ENCODE measurements around the gene DISP3. TPM values are rescaled to one million over a fixed set of nuclear protein-coding genes. Genes with fewer than 3 reads are reported as not detected.

DISP3 gene
- total and polyA plus RNA-seq, 2 experiments from 2014 or later, result not detected

DNA sequence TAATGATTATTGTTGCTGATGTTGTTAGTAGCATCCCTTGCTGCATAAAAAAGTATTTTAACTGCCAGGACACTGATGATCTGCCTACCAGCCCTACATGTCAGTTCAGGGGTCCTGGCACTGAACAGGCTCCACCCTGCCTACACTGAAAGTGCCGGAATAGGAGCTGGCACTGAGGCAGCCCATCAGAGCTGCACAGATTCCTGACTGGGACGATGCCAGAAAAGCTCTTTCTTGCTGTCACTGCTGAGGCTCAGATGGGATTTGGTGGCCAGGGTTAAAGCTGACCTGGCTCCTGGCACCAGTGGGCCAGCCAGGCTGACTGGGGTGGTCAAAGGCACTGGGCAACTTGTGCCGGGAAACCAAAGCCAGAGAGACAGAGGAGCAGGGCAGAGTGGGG, 6.2 kb upstream of the DISP3 start:
- Histone ChIP-seq H3K36me3 (ENCODE audit: low read depth) (no peaks in the 10 kb centered on the region), H3K9me2 (ENCODE audit: insufficient read depth) (no peaks in the 10 kb centered on the region), H3K27me3 (replicated peaks; ENCODE audit: insufficient read depth) (no peaks in the 10 kb centered on the region), H3K9ac (no peak overlapping the region), H3K9me3 (ENCODE audit: low read depth) (no peaks in the 10 kb centered on the region), H3K4me3 (no peak overlapping the region), H4K20me1 (ENCODE audit: insufficient read depth) (no peaks in the 10 kb centered on the region), H3K4me2 (ENCODE audit: unreplicated experiment) (no peak overlapping the region), H3K79me2 (ENCODE audit: insufficient read depth) (no peaks in the 10 kb centered on the region), H3K27ac (no peak overlapping the region), H3F3A (ENCODE audit: insufficient read depth) (no peaks in the 10 kb centered on the region), H3K4me1 (ENCODE audit: insufficient read depth) (no peaks in the 10 kb centered on the region), H2AFZ (no peak overlapping the region)
- in situ Hi-C loops (cut with MboI), result no loop called here
- WGBS, 2 experiments (ENCODE audit: low coverage in 1 of 2, low lambda C conversion rate in 2 of 2, missing lambda C conversion rate in 2 of 2), result 23 to 34% methylated on average over 3 of the region's 3 CpGs
- no peak for DNase-seq
- no peak for TF ChIP-seq EZH2 (IDR thresholded peaks at IDR 0.05; ENCODE audit: insufficient read depth, poor library complexity, severe bottlenecking)
- TF ChIP-seq EZH2phosphoT487 (IDR thresholded peaks at IDR 0.05; ENCODE audit: insufficient read depth, low read depth), result no peak

GRCh38 chr1:11473491-11474034, 5.4 kb upstream of the DISP3 start:
- WGBS, 2 experiments (ENCODE audit: low coverage in 1 of 2, low lambda C conversion rate in 2 of 2, missing lambda C conversion rate in 2 of 2), result 31 to 38% methylated on average over 8 of the region's 8 CpGs
- TF ChIP-seq EZH2 (IDR thresholded peaks at IDR 0.05; ENCODE audit: insufficient read depth, poor library complexity, severe bottlenecking), result no peak
- TF ChIP-seq EZH2phosphoT487 (IDR thresholded peaks at IDR 0.05; ENCODE audit: insufficient read depth, low read depth), result no peak
- H3K36me3 ChIP-seq (ENCODE audit: low read depth), result no peaks in the 10 kb centered on the region

DNA sequence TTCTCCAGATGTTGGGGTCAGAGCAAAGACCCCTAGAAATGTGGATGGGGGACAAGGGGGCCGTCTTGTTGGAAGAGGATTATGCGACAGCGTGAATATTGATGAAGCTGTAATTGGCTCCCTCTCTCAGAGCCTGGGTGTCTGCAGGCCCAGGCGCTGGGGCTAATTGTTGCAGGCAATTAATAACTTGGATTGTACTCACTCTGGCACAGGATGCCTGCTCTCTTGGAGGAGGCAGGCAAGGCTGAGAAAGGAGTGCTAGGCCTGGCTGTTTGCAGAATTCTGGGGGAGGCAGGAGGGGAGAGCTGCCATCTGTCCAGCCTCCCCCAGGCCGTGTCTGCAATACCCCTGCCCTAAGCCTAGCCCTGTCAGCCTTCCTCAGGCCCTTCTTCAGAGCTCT, 4.1 kb upstream of the DISP3 start:
- no peaks in the 10 kb centered on the region for H3K36me3 ChIP-seq (ENCODE audit: low read depth)
- H3K4me2 ChIP-seq (ENCODE audit: unreplicated experiment), result no peak overlapping the region
- H3K9me2 ChIP-seq (ENCODE audit: insufficient read depth), result no peaks in the 10 kb centered on the region
- no peak overlapping the region for H3K9ac ChIP-seq
- H2AFZ ChIP-seq, result no peak overlapping the region
- 6 to 13% methylated on average over 5 of the region's 5 CpGs for whole genome bisulfite sequencing, 2 experiments (ENCODE audit: low coverage in 1 of 2, low lambda C conversion rate in 2 of 2, missing lambda C conversion rate in 2 of 2)
- TF ChIP-seq EZH2 (IDR thresholded peaks at IDR 0.05; ENCODE audit: insufficient read depth, poor library complexity, severe bottlenecking) (no peak), EZH2phosphoT487 (IDR thresholded peaks at IDR 0.05; ENCODE audit: insufficient read depth, low read depth) (no peak)
- no peaks in the 10 kb centered on the region for H4K20me1 ChIP-seq (ENCODE audit: insufficient read depth)
- no peaks in the 10 kb centered on the region for H3F3A ChIP-seq (ENCODE audit: insufficient read depth)
- H3K27me3 ChIP-seq (replicated peaks; ENCODE audit: insufficient read depth), result no peaks in the 10 kb centered on the region; the same call in 1 of the 2 replicates
- H3K9me3 ChIP-seq (ENCODE audit: low read depth), result no peaks in the 10 kb centered on the region
- no peak for DNase-seq
- in situ Hi-C loops (cut with MboI), result no loop called here
- H3K27ac ChIP-seq, result no peak overlapping the region
- H3K79me2 ChIP-seq (ENCODE audit: insufficient read depth), result no peaks in the 10 kb centered on the region
- H3K4me1 ChIP-seq (ENCODE audit: insufficient read depth), result no peaks in the 10 kb centered on the region
- no peak overlapping the region for H3K4me3 ChIP-seq

More at GRCh38 chr1:11473491-11474034, 5.4 kb upstream of the DISP3 start:
- peak; percentile 32 for DNase-seq
- Histone ChIP-seq H3K79me2 (ENCODE audit: insufficient read depth) (no peaks in the 10 kb centered on the region), H4K20me1 (ENCODE audit: insufficient read depth) (no peaks in the 10 kb centered on the region), H3F3A (ENCODE audit: insufficient read depth) (no peaks in the 10 kb centered on the region), H2AFZ (no peak overlapping the region), H3K4me1 (ENCODE audit: insufficient read depth) (no peaks in the 10 kb centered on the region), H3K9me2 (ENCODE audit: insufficient read depth) (no peaks in the 10 kb centered on the region), H3K9ac (no peak overlapping the region), H3K27ac (no peak overlapping the region), H3K4me3 (no peak overlapping the region), H3K9me3 (ENCODE audit: low read depth) (no peaks in the 10 kb centered on the region), H3K4me2 (ENCODE audit: unreplicated experiment) (no peak overlapping the region), H3K27me3 (replicated peaks; ENCODE audit: insufficient read depth) (no peaks in the 10 kb centered on the region; the same call in 1 of the 2 replicates)
- in situ Hi-C loops (cut with MboI), result no loop called here

- no peaks in the 10 kb centered on the region for H3K9me3 ChIP-seq (ENCODE audit: low read depth)
- H3K36me3 ChIP-seq (ENCODE audit: low read depth), result no peaks in the 10 kb centered on the region
- TF ChIP-seq EZH2 (IDR thresholded peaks at IDR 0.05; ENCODE audit: insufficient read depth, poor library complexity, severe bottlenecking) (no peak), EZH2phosphoT487 (IDR thresholded peaks at IDR 0.05; ENCODE audit: insufficient read depth, low read depth) (no peak)
- no peak overlapping the region for H3K9ac ChIP-seq
- no peak overlapping the region for H2AFZ ChIP-seq
- H3K4me3 ChIP-seq, result no peak overlapping the region
- no peaks in the 10 kb centered on the region for H3K79me2 ChIP-seq (ENCODE audit: insufficient read depth)
- H3F3A ChIP-seq (ENCODE audit: insufficient read depth), result no peaks in the 10 kb centered on the region
- in situ Hi-C loops (cut with MboI), result no loop called here
- H3K4me1 ChIP-seq (ENCODE audit: insufficient read depth), result no peaks in the 10 kb centered on the region
- H4K20me1 ChIP-seq (ENCODE audit: insufficient read depth), result no peaks in the 10 kb centered on the region
- 38 to 40% methylated on average over 4 of the region's 4 CpGs for WGBS, 2 experiments (ENCODE audit: low coverage in 1 of 2, low lambda C conversion rate in 2 of 2, missing lambda C conversion rate in 2 of 2)
- no peak for DNase-seq
- no peak overlapping the region for H3K4me2 ChIP-seq (ENCODE audit: unreplicated experiment)
- H3K27me3 ChIP-seq (replicated peaks; ENCODE audit: insufficient read depth), result peaks cover 2% of the 10 kb centered on the region
- H3K9me2 ChIP-seq (ENCODE audit: insufficient read depth), result no peaks in the 10 kb centered on the region
- H3K27ac ChIP-seq, result no peak overlapping the region
Observed at GRCh38 chr1:11475748-11476147, 3.2 kb upstream of the DISP3 start.

Measured in GM23248 (cell line).